H1 (cell line): ENCODE data around the gene SPTB. TPM values are rescaled to one million over a fixed set of nuclear protein-coding genes. Genes with fewer than 3 reads are reported as not detected.

Source experiments
- CBX5 ChIP-seq: fragments of 300-800, 300-1000 bp; sonication (generic); IDR thresholded peaks from 2 replicates; pipeline ENCODE4 v1.7.1; 2016; ENCODE audit warnings: antibody characterized with exemption, low read length, low read depth
- CEBPB ChIP-seq: IDR thresholded peaks from 2 replicates; pipeline ENCODE4 v1.6.1; 2012; ENCODE audit warnings: low read depth, low read length
- JUN ChIP-seq: IDR thresholded peaks from 2 replicates; pipeline ENCODE4 v1.6.1; 2011; ENCODE audit warnings: low read depth, mild to moderate bottlenecking, improper control_type of control experiment, low read length
- KDM4A ChIP-seq: IDR thresholded peaks from one replicate; pipeline ENCODE4 v1.7.1; 2012; ENCODE audit warnings: low read depth, mild to moderate bottlenecking, moderate library complexity, low read length, inconsistent platforms; ENCODE audit not compliant: severe bottlenecking
- PHF8 ChIP-seq: fragments of 200-600 bp; sonication (generic); conservative IDR thresholded peaks from 2 replicates; pipeline ENCODE4 v1.7.1; 2012; ENCODE audit warnings: low read depth, mild to moderate bottlenecking, inconsistent platforms, low read length, moderate library complexity
- RFX5 ChIP-seq: IDR thresholded peaks from 2 replicates; pipeline ENCODE4 v1.6.1; 2011; ENCODE audit warnings: low read depth, low read length, improper control_type of control experiment, borderline replicate concordance
- SIRT6 ChIP-seq: IDR thresholded peaks from one replicate; pipeline ENCODE4 v1.7.1; 2012; ENCODE audit warnings: low read length, inconsistent platforms
- SIX5 ChIP-seq: IDR thresholded peaks from 2 replicates; pipeline ENCODE4 v1.6.1; 2011; ENCODE audit warnings: mild to moderate bottlenecking, low read depth, low read length
- TAF1 ChIP-seq: IDR thresholded peaks from 2 replicates; pipeline ENCODE4 v1.6.1; 2011; ENCODE audit warnings: mild to moderate bottlenecking, low read depth, low read length
- ZNF274 ChIP-seq: IDR thresholded peaks from 2 replicates; pipeline ENCODE4 v1.7.0; 2012; ENCODE audit warnings: low read length, borderline replicate concordance; ENCODE audit errors: extremely low read depth
- polyA plus RNA-seq, 7 experiments: library from polyadenylated mRNA; depleted of rRNA in 3 of 7; stranded (reverse) in 5 of 7; unstranded in 2 of 7; fragments of >200 nt in 5 of 7; fragments of 200-250 nt in 2 of 7; gene quantifications; 1 replicate in 5 of 7; 2 replicates in 1 of 7; 4 replicates in 1 of 7; pipeline versions ENCODE4 v1.2.1 to v1.2.3, GENCODE V29; 2011 to 2013; ENCODE audit warnings: missing spikeins in 2 of 7, mixed read lengths in 2 of 7
- total RNA-seq: library from RNA; stranded (reverse); fragmentation: NEBNext Ultra II Directional; extraction: Animal tissue kit (Norgen Biotek cat#: 25700); gene quantifications from 2 replicates; pipeline ENCODE4 v1.2.1, GENCODE V29; 2021
- TF ChIP-seq, protein P1 (sequence below): fragments of 300-600 bp; sonication (generic); IDR thresholded peaks from 2 replicates; pipeline ENCODE4 v1.7.1; 2012; ENCODE audit warnings: low read length, moderate library complexity, mild to moderate bottlenecking, inconsistent platforms; ENCODE audit not compliant: insufficient replicate concordance

SPTB gene
- total and polyA plus RNA-seq, 2 of the 8 experiments (the other 6 are each of a cell fraction or from before 2014, with no cell fraction given) = 0.30 to 2.4 TPM

DNA sequence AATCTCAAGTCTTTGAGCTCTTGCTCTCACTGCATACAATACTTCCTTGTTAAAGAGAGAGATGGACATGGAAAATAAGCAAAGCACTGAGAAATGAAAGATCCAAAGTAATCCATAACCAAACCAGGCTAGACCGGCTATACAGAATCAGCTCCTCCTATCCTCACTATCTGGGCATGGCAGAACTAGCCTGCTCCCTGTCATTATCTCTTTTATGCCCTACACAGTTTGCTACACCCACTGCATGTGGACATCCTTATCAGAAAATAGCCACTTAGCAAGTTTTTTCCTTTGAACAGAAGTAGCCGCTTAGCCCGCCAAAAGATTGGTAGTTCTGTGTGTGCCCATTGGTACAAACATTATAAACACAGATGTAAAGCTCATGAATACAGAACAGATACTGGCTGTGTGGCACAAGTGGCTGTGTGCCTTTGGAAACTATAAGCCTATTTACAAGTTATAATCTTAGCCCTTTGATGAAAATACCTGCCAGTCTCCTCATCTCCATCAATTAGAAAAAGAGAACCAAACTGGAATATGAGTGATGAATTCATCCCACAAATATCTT is 34.7 kb downstream of the SPTB start (continued):
- TF ChIP-seq, protein P1, sequence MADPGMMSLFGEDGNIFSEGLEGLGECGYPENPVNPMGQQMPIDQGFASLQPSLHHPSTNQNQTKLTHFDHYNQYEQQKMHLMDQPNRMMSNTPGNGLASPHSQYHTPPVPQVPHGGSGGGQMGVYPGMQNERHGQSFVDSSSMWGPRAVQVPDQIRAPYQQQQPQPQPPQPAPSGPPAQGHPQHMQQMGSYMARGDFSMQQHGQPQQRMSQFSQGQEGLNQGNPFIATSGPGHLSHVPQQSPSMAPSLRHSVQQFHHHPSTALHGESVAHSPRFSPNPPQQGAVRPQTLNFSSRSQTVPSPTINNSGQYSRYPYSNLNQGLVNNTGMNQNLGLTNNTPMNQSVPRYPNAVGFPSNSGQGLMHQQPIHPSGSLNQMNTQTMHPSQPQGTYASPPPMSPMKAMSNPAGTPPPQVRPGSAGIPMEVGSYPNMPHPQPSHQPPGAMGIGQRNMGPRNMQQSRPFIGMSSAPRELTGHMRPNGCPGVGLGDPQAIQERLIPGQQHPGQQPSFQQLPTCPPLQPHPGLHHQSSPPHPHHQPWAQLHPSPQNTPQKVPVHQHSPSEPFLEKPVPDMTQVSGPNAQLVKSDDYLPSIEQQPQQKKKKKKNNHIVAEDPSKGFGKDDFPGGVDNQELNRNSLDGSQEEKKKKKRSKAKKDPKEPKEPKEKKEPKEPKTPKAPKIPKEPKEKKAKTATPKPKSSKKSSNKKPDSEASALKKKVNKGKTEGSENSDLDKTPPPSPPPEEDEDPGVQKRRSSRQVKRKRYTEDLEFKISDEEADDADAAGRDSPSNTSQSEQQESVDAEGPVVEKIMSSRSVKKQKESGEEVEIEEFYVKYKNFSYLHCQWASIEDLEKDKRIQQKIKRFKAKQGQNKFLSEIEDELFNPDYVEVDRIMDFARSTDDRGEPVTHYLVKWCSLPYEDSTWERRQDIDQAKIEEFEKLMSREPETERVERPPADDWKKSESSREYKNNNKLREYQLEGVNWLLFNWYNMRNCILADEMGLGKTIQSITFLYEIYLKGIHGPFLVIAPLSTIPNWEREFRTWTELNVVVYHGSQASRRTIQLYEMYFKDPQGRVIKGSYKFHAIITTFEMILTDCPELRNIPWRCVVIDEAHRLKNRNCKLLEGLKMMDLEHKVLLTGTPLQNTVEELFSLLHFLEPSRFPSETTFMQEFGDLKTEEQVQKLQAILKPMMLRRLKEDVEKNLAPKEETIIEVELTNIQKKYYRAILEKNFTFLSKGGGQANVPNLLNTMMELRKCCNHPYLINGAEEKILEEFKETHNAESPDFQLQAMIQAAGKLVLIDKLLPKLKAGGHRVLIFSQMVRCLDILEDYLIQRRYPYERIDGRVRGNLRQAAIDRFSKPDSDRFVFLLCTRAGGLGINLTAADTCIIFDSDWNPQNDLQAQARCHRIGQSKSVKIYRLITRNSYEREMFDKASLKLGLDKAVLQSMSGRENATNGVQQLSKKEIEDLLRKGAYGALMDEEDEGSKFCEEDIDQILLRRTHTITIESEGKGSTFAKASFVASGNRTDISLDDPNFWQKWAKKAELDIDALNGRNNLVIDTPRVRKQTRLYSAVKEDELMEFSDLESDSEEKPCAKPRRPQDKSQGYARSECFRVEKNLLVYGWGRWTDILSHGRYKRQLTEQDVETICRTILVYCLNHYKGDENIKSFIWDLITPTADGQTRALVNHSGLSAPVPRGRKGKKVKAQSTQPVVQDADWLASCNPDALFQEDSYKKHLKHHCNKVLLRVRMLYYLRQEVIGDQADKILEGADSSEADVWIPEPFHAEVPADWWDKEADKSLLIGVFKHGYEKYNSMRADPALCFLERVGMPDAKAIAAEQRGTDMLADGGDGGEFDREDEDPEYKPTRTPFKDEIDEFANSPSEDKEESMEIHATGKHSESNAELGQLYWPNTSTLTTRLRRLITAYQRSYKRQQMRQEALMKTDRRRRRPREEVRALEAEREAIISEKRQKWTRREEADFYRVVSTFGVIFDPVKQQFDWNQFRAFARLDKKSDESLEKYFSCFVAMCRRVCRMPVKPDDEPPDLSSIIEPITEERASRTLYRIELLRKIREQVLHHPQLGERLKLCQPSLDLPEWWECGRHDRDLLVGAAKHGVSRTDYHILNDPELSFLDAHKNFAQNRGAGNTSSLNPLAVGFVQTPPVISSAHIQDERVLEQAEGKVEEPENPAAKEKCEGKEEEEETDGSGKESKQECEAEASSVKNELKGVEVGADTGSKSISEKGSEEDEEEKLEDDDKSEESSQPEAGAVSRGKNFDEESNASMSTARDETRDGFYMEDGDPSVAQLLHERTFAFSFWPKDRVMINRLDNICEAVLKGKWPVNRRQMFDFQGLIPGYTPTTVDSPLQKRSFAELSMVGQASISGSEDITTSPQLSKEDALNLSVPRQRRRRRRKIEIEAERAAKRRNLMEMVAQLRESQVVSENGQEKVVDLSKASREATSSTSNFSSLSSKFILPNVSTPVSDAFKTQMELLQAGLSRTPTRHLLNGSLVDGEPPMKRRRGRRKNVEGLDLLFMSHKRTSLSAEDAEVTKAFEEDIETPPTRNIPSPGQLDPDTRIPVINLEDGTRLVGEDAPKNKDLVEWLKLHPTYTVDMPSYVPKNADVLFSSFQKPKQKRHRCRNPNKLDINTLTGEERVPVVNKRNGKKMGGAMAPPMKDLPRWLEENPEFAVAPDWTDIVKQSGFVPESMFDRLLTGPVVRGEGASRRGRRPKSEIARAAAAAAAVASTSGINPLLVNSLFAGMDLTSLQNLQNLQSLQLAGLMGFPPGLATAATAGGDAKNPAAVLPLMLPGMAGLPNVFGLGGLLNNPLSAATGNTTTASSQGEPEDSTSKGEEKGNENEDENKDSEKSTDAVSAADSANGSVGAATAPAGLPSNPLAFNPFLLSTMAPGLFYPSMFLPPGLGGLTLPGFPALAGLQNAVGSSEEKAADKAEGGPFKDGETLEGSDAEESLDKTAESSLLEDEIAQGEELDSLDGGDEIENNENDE = no peak
- TF ChIP-seq CEBPB (no peak), PHF8 (no peak), JUN (no peak), SIX5 (no peak), RFX5 (no peak), KDM4A (no peak), ZNF274 (no peak), CBX5 (no peak), SIRT6 (no peak), TAF1 (no peak)
